H9 (cell line): Measurements from ENCODE around the gene YWHAB. TPM values are rescaled to one million over a fixed set of nuclear protein-coding genes. Genes with fewer than 3 reads are reported as not detected.

Experiments used
- DNase-seq: peaks from one replicate; pipeline ENCODE4 v3.0.0-alpha.2; 2017
- H2AFZ ChIP-seq: one replicate; pipeline ENCODE4 v1.6.1; 2013; ENCODE audit warnings: mild to moderate bottlenecking, low read length, control low read depth, moderate library complexity
- H2AK5ac ChIP-seq: 2 replicates; pipeline ENCODE4 v1.6.1; 2013; ENCODE audit warnings: low read length, control low read depth, mixed read lengths; ENCODE audit not compliant: insufficient read length
- H2BK120ac ChIP-seq: one replicate; pipeline ENCODE4 v1.6.1; 2013; ENCODE audit warnings: low read depth, mild to moderate bottlenecking, low read length, control low read depth, inconsistent platforms; ENCODE audit not compliant: poor library complexity, severe bottlenecking
- H2BK12ac ChIP-seq: 2 replicates; pipeline ENCODE4 v1.6.1; 2013; ENCODE audit warnings: low read length, control low read depth, mixed read lengths, low read depth; ENCODE audit not compliant: insufficient read length
- H2BK15ac ChIP-seq: 2 replicates; pipeline ENCODE4 v1.6.1; 2013; ENCODE audit warnings: low read depth, low read length, control low read depth
- H2BK20ac ChIP-seq: one replicate; pipeline ENCODE4 v1.6.1; 2013; ENCODE audit warnings: low read depth, mild to moderate bottlenecking, low read length, control low read depth, inconsistent platforms; ENCODE audit not compliant: poor library complexity, severe bottlenecking
- H2BK5ac ChIP-seq: 2 replicates; pipeline ENCODE4 v1.6.1; 2013; ENCODE audit warnings: low read length, control low read depth, mixed read lengths; ENCODE audit not compliant: insufficient read length
- H3K14ac ChIP-seq: 2 replicates; pipeline ENCODE4 v1.6.1; 2013; ENCODE audit warnings: low read length, control low read depth; ENCODE audit not compliant: insufficient read depth
- H3K18ac ChIP-seq: 2 replicates; pipeline ENCODE4 v1.6.1; 2013; ENCODE audit warnings: low read depth, mild to moderate bottlenecking, mixed read lengths, low read length, control low read depth; ENCODE audit not compliant: insufficient read length
- H3K23ac ChIP-seq: 2 replicates; pipeline ENCODE4 v1.6.1; 2013; ENCODE audit warnings: low read length, control low read depth, mixed read lengths, low read depth; ENCODE audit not compliant: insufficient read length
- H3K23me2 ChIP-seq: 2 replicates; pipeline ENCODE4 v1.6.1; 2013; ENCODE audit warnings: low read depth, mild to moderate bottlenecking, mixed read lengths, low read length, control low read depth; ENCODE audit not compliant: insufficient read length, poor library complexity, severe bottlenecking
- H3K27ac ChIP-seq: 2 replicates; pipeline ENCODE4 v1.5.1; 2013; ENCODE audit warnings: low read length, control low read depth, mixed read lengths, low read depth; ENCODE audit not compliant: insufficient read length
- H3K27me3 ChIP-seq: 2 replicates; pipeline ENCODE4 v1.6.1; 2013; ENCODE audit warnings: low read length, control low read depth, inconsistent platforms; ENCODE audit not compliant: insufficient read depth
- H3K4ac ChIP-seq: 2 replicates; pipeline ENCODE4 v1.6.1; 2013; ENCODE audit warnings: low read depth, mild to moderate bottlenecking, control low read depth, inconsistent platforms, low read length, moderate library complexity
- H3K4me1 ChIP-seq: 2 replicates; pipeline ENCODE4 v1.6.1; 2013; ENCODE audit warnings: low read length, control low read depth, inconsistent platforms; ENCODE audit not compliant: insufficient read depth
- H3K4me2 ChIP-seq: 2 replicates; pipeline ENCODE4 v1.6.1; 2013; ENCODE audit warnings: low read length, control low read depth, mixed read lengths; ENCODE audit not compliant: insufficient read length, insufficient read depth
- H3K56ac ChIP-seq: 2 replicates; pipeline ENCODE4 v1.6.1; 2013; ENCODE audit warnings: low read depth, mild to moderate bottlenecking, mixed read lengths, low read length, control low read depth; ENCODE audit not compliant: insufficient read length
- H3K79me1 ChIP-seq: 2 replicates; pipeline ENCODE4 v1.6.1; 2013; ENCODE audit warnings: low read depth, mild to moderate bottlenecking, moderate library complexity, low read length, control low read depth, inconsistent platforms; ENCODE audit not compliant: insufficient read depth, poor library complexity, severe bottlenecking
- H3K79me2 ChIP-seq: 2 replicates; pipeline ENCODE4 v1.6.1; 2013; ENCODE audit warnings: low read length, control low read depth, inconsistent platforms; ENCODE audit not compliant: insufficient read depth
- H3K9ac ChIP-seq: 2 replicates; pipeline ENCODE4 v1.6.1; 2013; ENCODE audit warnings: low read length, control low read depth, mixed read lengths; ENCODE audit not compliant: insufficient read length; ENCODE audit errors: extremely low read depth
- H3K9me3 ChIP-seq: one replicate; pipeline ENCODE4 v1.6.1; 2013; ENCODE audit warnings: low read depth, low read length, inconsistent platforms; ENCODE audit not compliant: control insufficient read depth
- H3T11ph ChIP-seq: one replicate; pipeline ENCODE4 v1.6.1; 2013; ENCODE audit warnings: mild to moderate bottlenecking, low read length, control low read depth, inconsistent platforms
- H4K20me1 ChIP-seq: one replicate; pipeline ENCODE4 v1.6.1; 2013; ENCODE audit not compliant: control insufficient read depth, insufficient read length, insufficient read depth
- H4K5ac ChIP-seq: 2 replicates; pipeline ENCODE4 v1.6.1; 2013; ENCODE audit warnings: low read depth, mild to moderate bottlenecking, mixed read lengths, low read length, control low read depth; ENCODE audit not compliant: insufficient read length
- H4K8ac ChIP-seq: replicated peaks from 2 replicates; pipeline ENCODE4 v1.6.1; 2013; ENCODE audit warnings: low read length, control low read depth, mixed read lengths, low read depth; ENCODE audit not compliant: insufficient read length
- H4K91ac ChIP-seq: 2 replicates; pipeline ENCODE4 v1.6.1; 2013; ENCODE audit warnings: low read depth, mild to moderate bottlenecking, moderate library complexity, mixed read lengths, low read length, control low read depth; ENCODE audit not compliant: insufficient read length
- H3K27ac Mint-ChIP-seq, 3 experiments: 2 replicates in 2 of 3; 3 replicates in 1 of 3; pipeline ENCODE4 v1.8.0; 2020 to 2021; ENCODE audit warnings: mixed read lengths in 3 of 3, mild to moderate bottlenecking in 1 of 3, moderate library complexity in 1 of 3
- H3K27me3 Mint-ChIP-seq: 2 replicates; pipeline ENCODE4 v1.8.0; 2021; ENCODE audit warnings: low read depth, mild to moderate bottlenecking, moderate library complexity, mixed read lengths
- H3K36me3 Mint-ChIP-seq, 3 experiments: 2 replicates in 2 of 3; 3 replicates in 1 of 3; pipeline ENCODE4 v1.8.0; 2020 to 2021; ENCODE audit warnings: low read depth in 3 of 3, mixed read lengths in 3 of 3; ENCODE audit not compliant: insufficient read depth in 1 of 3
- H3K4me1 Mint-ChIP-seq, 2 experiments: 2 replicates each; pipeline ENCODE4 v1.8.0; 2020; ENCODE audit warnings: mixed read lengths in 2 of 2
- H3K4me3 Mint-ChIP-seq, 2 experiments: 2 replicates in 1 of 2; 3 replicates in 1 of 2; pipeline ENCODE4 v1.8.0; 2020 to 2021; ENCODE audit warnings: mild to moderate bottlenecking in 2 of 2, mixed read lengths in 2 of 2, moderate library complexity in 1 of 2
- H3K9me3 Mint-ChIP-seq, 2 experiments: 2 replicates in 1 of 2; 3 replicates in 1 of 2; pipeline ENCODE4 v1.8.0; 2020; ENCODE audit warnings: mild to moderate bottlenecking in 2 of 2, mixed read lengths in 2 of 2, moderate library complexity in 1 of 2
- WGBS: extraction: QIAGEN DNeasy Blood & Tissue Kit; methylation state at CpG from one replicate; pipeline ENCODE4 v1.1.7; 2013; ENCODE audit warnings: missing lambda C conversion rate, low lambda C conversion rate, mixed read lengths; ENCODE audit not compliant: insufficient read length; ENCODE audit errors: extremely low coverage; 5-methylcytosine and 5-hydroxymethylcytosine counted together
- total RNA-seq: library from RNA; stranded (reverse); gene quantifications from 2 replicates; pipeline ENCODE4 v1.2.1, GENCODE V29; 2021
- TF ChIP-seq, protein P1 (sequence below): fragments of 200-600 bp; sonication (generic); conservative IDR thresholded peaks from 3 replicates; pipeline ENCODE4 v1.8.0; 2021; ENCODE audit warnings: antibody characterized with exemption, mild to moderate bottlenecking

Gene YWHAB
- total RNA-seq, 1 experiment from 2014 or later = 203 TPM

DNA sequence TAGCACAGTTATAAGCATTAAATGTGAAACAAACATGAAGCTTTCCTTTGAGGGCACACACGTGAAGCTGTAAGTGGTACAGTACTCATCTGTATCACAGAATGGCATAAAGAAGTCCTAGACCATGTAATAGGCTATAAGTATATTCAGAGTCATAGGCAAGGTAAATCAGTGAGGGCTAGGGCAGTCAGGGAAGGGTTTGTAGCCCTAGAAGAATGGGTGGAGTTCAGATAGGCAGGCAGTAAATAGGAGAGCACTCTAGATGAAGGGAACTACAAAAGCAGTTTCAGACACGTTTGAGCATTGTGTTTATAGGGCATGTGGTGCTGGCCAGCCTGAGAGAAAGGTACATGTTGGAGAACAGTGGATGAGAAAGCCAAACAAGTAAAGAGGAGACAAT lies 9.5 kb downstream of the YWHAB start:
- DNase-seq = no peak
- Histone ChIP-seq H2AFZ (no peak overlapping the region), H3K23me2 (no peaks in the 10 kb centered on the region), H2BK20ac (no peak overlapping the region), H4K91ac (no peak overlapping the region), H2AK5ac (no peak overlapping the region), H2BK120ac (no peak overlapping the region), H3K79me1 (peaks cover 12% of the 10 kb centered on the region), H3K9ac (no peak overlapping the region), H2BK15ac (no peak overlapping the region), H3K79me2 (peaks cover 54% of the 10 kb centered on the region), H3K9me3 (no peaks in the 10 kb centered on the region), H3K23ac (no peak overlapping the region), H3K18ac (no peak overlapping the region), H3K56ac (no peak overlapping the region), H3K27ac (no peak overlapping the region), H4K8ac (no peak overlapping the region), H3K4me1 (peaks cover 3% of the 10 kb centered on the region; the same call in 1 of the 2 replicates), H4K5ac (no peak overlapping the region), H3K4ac (no peak overlapping the region), H3K27me3 (no peaks in the 10 kb centered on the region), H3T11ph (no peak overlapping the region), H2BK12ac (no peak overlapping the region), H4K20me1 (no peaks in the 10 kb centered on the region), H2BK5ac (no peak overlapping the region), H3K14ac (no peak overlapping the region), H3K4me2 (no peak overlapping the region)
- TF ChIP-seq, protein P1, sequence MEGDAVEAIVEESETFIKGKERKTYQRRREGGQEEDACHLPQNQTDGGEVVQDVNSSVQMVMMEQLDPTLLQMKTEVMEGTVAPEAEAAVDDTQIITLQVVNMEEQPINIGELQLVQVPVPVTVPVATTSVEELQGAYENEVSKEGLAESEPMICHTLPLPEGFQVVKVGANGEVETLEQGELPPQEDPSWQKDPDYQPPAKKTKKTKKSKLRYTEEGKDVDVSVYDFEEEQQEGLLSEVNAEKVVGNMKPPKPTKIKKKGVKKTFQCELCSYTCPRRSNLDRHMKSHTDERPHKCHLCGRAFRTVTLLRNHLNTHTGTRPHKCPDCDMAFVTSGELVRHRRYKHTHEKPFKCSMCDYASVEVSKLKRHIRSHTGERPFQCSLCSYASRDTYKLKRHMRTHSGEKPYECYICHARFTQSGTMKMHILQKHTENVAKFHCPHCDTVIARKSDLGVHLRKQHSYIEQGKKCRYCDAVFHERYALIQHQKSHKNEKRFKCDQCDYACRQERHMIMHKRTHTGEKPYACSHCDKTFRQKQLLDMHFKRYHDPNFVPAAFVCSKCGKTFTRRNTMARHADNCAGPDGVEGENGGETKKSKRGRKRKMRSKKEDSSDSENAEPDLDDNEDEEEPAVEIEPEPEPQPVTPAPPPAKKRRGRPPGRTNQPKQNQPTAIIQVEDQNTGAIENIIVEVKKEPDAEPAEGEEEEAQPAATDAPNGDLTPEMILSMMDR = no peak
- Mint-ChIP-seq H3K9me3 (no peaks in the 10 kb centered on the region), H3K27me3 (no peaks in the 10 kb centered on the region), H3K4me1 (peaks cover 2 to 8% of the 10 kb centered on the region in 2 experiments; a peak in 3 of 4 replicates), H3K36me3 (peaks cover 2 to 11% (median 6%) of the 10 kb centered on the region in 3 experiments; a peak in 4 of 7 replicates), H3K27ac (peak overlapping the region in 2 of 3 experiments; percentile 1 to 49; a peak in 4 of 7 replicates), H3K4me3 (no peak overlapping the region)
- WGBS = no CpG with 5 or more reads among the region's 2 CpGs
